ENCODE measurements around the gene LIG1. TPM values are rescaled to one million over a fixed set of nuclear protein-coding genes. Genes with fewer than 3 reads are reported as not detected.

The LIG1 gene
- polyA plus RNA-seq, 3 donors: 2.5 to 11.3 (median 3.6) TPM

DNA sequence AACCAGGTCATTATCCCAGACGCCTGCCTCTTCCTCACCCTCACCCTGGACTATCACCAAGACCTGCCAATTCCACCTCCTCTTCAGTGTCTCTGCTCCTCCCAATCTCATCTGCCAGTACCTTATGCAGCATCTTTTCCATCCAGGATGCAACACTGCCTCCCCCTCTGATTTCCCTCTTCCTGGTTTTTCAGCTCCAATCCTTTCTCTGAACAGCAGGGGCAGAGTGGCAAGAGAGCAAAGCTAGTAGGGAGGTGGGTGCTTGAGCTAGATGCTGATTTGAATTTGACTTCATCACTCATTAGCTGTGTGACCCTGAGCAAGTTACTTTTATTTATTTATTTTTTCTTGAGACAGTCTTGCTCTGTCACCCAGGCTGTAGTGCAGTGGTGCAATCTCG is 100.7 kb downstream of the LIG1 start:
- no peaks in the 10 kb centered on the region for H3K36me3 Mint-ChIP-seq
- H3K9me3 Mint-ChIP-seq: peaks cover 0 to 3% (median under 1%) of the 10 kb centered on the region in 7 donors
- H3K9ac ChIP-seq (ENCODE audit: insufficient read depth, low read length, poor library complexity, severe bottlenecking): no peak overlapping the region
- no peaks in the 10 kb centered on the region for H3K36me3 ChIP-seq (replicated peaks in 1 of 2; ENCODE audit: control insufficient read depth in 1 of 2, insufficient read depth in 2 of 2, low read length in 2 of 2)
- H4K20me1 ChIP-seq (ENCODE audit: insufficient read depth, low read length): no peaks in the 10 kb centered on the region
- H3K4me3 ChIP-seq (replicated peaks in 1 of 3; ENCODE audit: low read depth in 2 of 3, low read length in 3 of 3): no peak overlapping the region
- no peak overlapping the region for H2AFZ ChIP-seq (ENCODE audit: insufficient read depth, low read depth, low read length, poor library complexity, severe bottlenecking)
- H3K27ac ChIP-seq (ENCODE audit: low read depth in 1 of 2, low read length in 2 of 2): no peak overlapping the region
- H3K4me1 ChIP-seq (ENCODE audit: control insufficient read depth in 1 of 2, insufficient read depth in 2 of 2, low read length in 2 of 2): no peaks in the 10 kb centered on the region
- H3K27me3 Mint-ChIP-seq (ENCODE audit: low read depth in 3 of 3): peaks cover 9 to 10% (median 10%) of the 10 kb centered on the region in 3 donors
- H3K79me2 ChIP-seq (ENCODE audit: insufficient read depth, low read length): no peaks in the 10 kb centered on the region
- 56% methylated on average over 1 of the region's 2 CpGs for WGBS (ENCODE audit: insufficient coverage)
- H3K4me1 Mint-ChIP-seq: no peaks in the 10 kb centered on the region
- no peak for DNase-seq
- no peak overlapping the region for H3K4me3 Mint-ChIP-seq
- no peaks in the 10 kb centered on the region for H3K27me3 ChIP-seq (ENCODE audit: control insufficient read depth in 2 of 2, insufficient read depth in 2 of 2, low read length in 2 of 2)
- intact Hi-C loops (cut with micrococcal nuclease): no loop called here
- no peak overlapping the region for H3K27ac Mint-ChIP-seq
- no peak overlapping the region for H3K4me2 ChIP-seq (replicated peaks; ENCODE audit: extremely low read depth, low read length, poor library complexity, severe bottlenecking)
- H3K9me3 ChIP-seq (replicated peaks in 1 of 2; ENCODE audit: control insufficient read depth in 1 of 2, insufficient read depth in 1 of 2, low read length in 2 of 2): no peaks in the 10 kb centered on the region
- TF ChIP-seq, protein P1, sequence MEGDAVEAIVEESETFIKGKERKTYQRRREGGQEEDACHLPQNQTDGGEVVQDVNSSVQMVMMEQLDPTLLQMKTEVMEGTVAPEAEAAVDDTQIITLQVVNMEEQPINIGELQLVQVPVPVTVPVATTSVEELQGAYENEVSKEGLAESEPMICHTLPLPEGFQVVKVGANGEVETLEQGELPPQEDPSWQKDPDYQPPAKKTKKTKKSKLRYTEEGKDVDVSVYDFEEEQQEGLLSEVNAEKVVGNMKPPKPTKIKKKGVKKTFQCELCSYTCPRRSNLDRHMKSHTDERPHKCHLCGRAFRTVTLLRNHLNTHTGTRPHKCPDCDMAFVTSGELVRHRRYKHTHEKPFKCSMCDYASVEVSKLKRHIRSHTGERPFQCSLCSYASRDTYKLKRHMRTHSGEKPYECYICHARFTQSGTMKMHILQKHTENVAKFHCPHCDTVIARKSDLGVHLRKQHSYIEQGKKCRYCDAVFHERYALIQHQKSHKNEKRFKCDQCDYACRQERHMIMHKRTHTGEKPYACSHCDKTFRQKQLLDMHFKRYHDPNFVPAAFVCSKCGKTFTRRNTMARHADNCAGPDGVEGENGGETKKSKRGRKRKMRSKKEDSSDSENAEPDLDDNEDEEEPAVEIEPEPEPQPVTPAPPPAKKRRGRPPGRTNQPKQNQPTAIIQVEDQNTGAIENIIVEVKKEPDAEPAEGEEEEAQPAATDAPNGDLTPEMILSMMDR (IDR thresholded peaks at IDR 0.05): no peak

Other genes starting within 250 kb of the LIG1 start
- not detected for gene BSPH1, start 178.2 kb downstream of the LIG1 start, polyA plus RNA-seq
- gene ELSPBP1, start 175.7 kb downstream of the LIG1 start, polyA plus RNA-seq: not detected
- under 1 TPM in 1 of 3 donors, not detected in 2; 0.17 TPM for gene CABP5, start 126.3 kb downstream of the LIG1 start, polyA plus RNA-seq
- 10 to 100 TPM in 1 of 3 donors, 1 to 10 TPM in 2; 3.8 to 14.5 (median 8.5) TPM for gene PLA2G4C, start 59.5 kb downstream of the LIG1 start, polyA plus RNA-seq
- 1 to 10 TPM in 1 of 3 donors, under 1 TPM in 2; 0.28 to 2.5 (median 0.97) TPM for gene ZSWIM9, start 336 bp upstream of the LIG1 start, polyA plus RNA-seq
- gene CARD8, start 85.6 kb upstream of the LIG1 start, polyA plus RNA-seq: 100 to 1,000 TPM in 1 of 3 donors, 10 to 100 TPM in 2; 76.4 to 122 (median 90.9) TPM
- gene ZNF114, start 99.7 kb upstream of the LIG1 start, polyA plus RNA-seq: not detected
- gene EMP3, start 155.2 kb upstream of the LIG1 start, polyA plus RNA-seq: 1,000 to 10,000 TPM in 1 of 3 donors, 100 to 1,000 TPM in 2; 802 to 1,036 (median 996) TPM
- 10 to 100 TPM in 1 of 3 donors, 1 to 10 TPM in 2; 1.7 to 11.9 (median 2.1) TPM for gene TMEM143, start 193.6 kb upstream of the LIG1 start, polyA plus RNA-seq
- gene SYNGR4, start 194.0 kb upstream of the LIG1 start, polyA plus RNA-seq: not detected
- gene KDELR1, start 221.2 kb upstream of the LIG1 start, polyA plus RNA-seq: 10 to 100 TPM; 42.0 to 72.0 (median 51.3) TPM
- under 1 TPM in 2 of 3 donors, not detected in 1; 0.13 to 0.29 TPM for gene GRIN2D, start 223.3 kb upstream of the LIG1 start, polyA plus RNA-seq